ENCODE measurements around the gene CRYGC. TPM values are rescaled to one million over a fixed set of nuclear protein-coding genes. Genes with fewer than 3 reads are reported as not detected.

The CRYGC gene
- total RNA-seq, 1 donor = not detected

- H3K4me3 ChIP-seq (ENCODE audit: insufficient read depth, low read length) = no peak overlapping the region
- H3K4me1 ChIP-seq (ENCODE audit: insufficient read depth, low read length) = no peaks in the 10 kb centered on the region
- H3K27me3 ChIP-seq (ENCODE audit: insufficient read depth, low read length) = no peaks in the 10 kb centered on the region
- H3K36me3 ChIP-seq (ENCODE audit: insufficient read depth, low read length) = no peaks in the 10 kb centered on the region
- no peaks in the 10 kb centered on the region for H3K79me2 ChIP-seq (ENCODE audit: insufficient read depth, low read length)
- no peaks in the 10 kb centered on the region for H3K9me3 ChIP-seq (ENCODE audit: low read depth, low read length)
- H3K4me2 ChIP-seq (ENCODE audit: insufficient read depth, low read length) = no peak overlapping the region
- no peak overlapping the region for H2AFZ ChIP-seq (ENCODE audit: low read length)
- H4K20me1 ChIP-seq (ENCODE audit: insufficient read depth, low read length) = no peaks in the 10 kb centered on the region
- TF ChIP-seq CTCF (IDR thresholded peaks at IDR 0.05; ENCODE audit: extremely low read depth, low read depth, low read length) = no peak
- DNase-seq (ENCODE audit: insufficient read length, low spot score, missing footprints) = no peak
- H3K27ac ChIP-seq (ENCODE audit: low read depth, low read length) = no peak overlapping the region
Observed at GRCh38 chr2:208150094-208150493, 20.5 kb upstream of the CRYGC start.

- H3K4me1 ChIP-seq (ENCODE audit: insufficient read depth, low read length) = no peaks in the 10 kb centered on the region
- H3K4me2 ChIP-seq (ENCODE audit: insufficient read depth, low read length) = no peak overlapping the region
- H3K27me3 ChIP-seq (ENCODE audit: insufficient read depth, low read length) = no peaks in the 10 kb centered on the region
- H3K36me3 ChIP-seq (ENCODE audit: insufficient read depth, low read length) = no peaks in the 10 kb centered on the region
- H3K9me3 ChIP-seq (ENCODE audit: low read depth, low read length) = no peaks in the 10 kb centered on the region
- TF ChIP-seq CTCF (IDR thresholded peaks at IDR 0.05; ENCODE audit: extremely low read depth, low read depth, low read length) = peak; percentile 32
- DNase-seq (ENCODE audit: insufficient read length, low spot score, missing footprints) = no peak
- no peak overlapping the region for H3K4me3 ChIP-seq (ENCODE audit: insufficient read depth, low read length)
- H3K27ac ChIP-seq (ENCODE audit: low read depth, low read length) = no peak overlapping the region
- no peaks in the 10 kb centered on the region for H4K20me1 ChIP-seq (ENCODE audit: insufficient read depth, low read length)
- no peaks in the 10 kb centered on the region for H3K79me2 ChIP-seq (ENCODE audit: insufficient read depth, low read length)
- no peak overlapping the region for H2AFZ ChIP-seq (ENCODE audit: low read length)
Observed at GRCh38 chr2:208148803-208149202, 19.2 kb upstream of the CRYGC start.

- no peaks in the 10 kb centered on the region for H3K79me2 ChIP-seq (ENCODE audit: insufficient read depth, low read length)
- H3K9me3 ChIP-seq (ENCODE audit: low read depth, low read length) = no peaks in the 10 kb centered on the region
- no peaks in the 10 kb centered on the region for H3K4me1 ChIP-seq (ENCODE audit: insufficient read depth, low read length)
- H3K36me3 ChIP-seq (ENCODE audit: insufficient read depth, low read length) = no peaks in the 10 kb centered on the region
- no peak overlapping the region for H3K4me3 ChIP-seq (ENCODE audit: insufficient read depth, low read length)
- no peak for TF ChIP-seq CTCF (IDR thresholded peaks at IDR 0.05; ENCODE audit: extremely low read depth, low read depth, low read length)
- H3K27me3 ChIP-seq (ENCODE audit: insufficient read depth, low read length) = no peaks in the 10 kb centered on the region
- no peak for DNase-seq (ENCODE audit: insufficient read length, low spot score, missing footprints)
- no peak overlapping the region for H3K4me2 ChIP-seq (ENCODE audit: insufficient read depth, low read length)
- no peak overlapping the region for H3K27ac ChIP-seq (ENCODE audit: low read depth, low read length)
- no peaks in the 10 kb centered on the region for H4K20me1 ChIP-seq (ENCODE audit: insufficient read depth, low read length)
- H2AFZ ChIP-seq (ENCODE audit: low read length) = no peak overlapping the region
Observed at GRCh38 chr2:208147759-208148158, 18.1 kb upstream of the CRYGC start.

GRCh38 chr2:208147008-208147407, 17.4 kb upstream of the CRYGC start:
- Histone ChIP-seq H4K20me1 (ENCODE audit: insufficient read depth, low read length) (no peaks in the 10 kb centered on the region), H3K27ac (ENCODE audit: low read depth, low read length) (no peak overlapping the region)

More at GRCh38 chr2:208147008-208147407, 17.4 kb upstream of the CRYGC start:
- H3K4me3 ChIP-seq (ENCODE audit: insufficient read depth, low read length) = no peak overlapping the region
- no peaks in the 10 kb centered on the region for H3K27me3 ChIP-seq (ENCODE audit: insufficient read depth, low read length)
- no peak for TF ChIP-seq CTCF (IDR thresholded peaks at IDR 0.05; ENCODE audit: extremely low read depth, low read depth, low read length)
- DNase-seq (ENCODE audit: insufficient read length, low spot score, missing footprints) = no peak
- no peaks in the 10 kb centered on the region for H3K4me1 ChIP-seq (ENCODE audit: insufficient read depth, low read length)
- no peaks in the 10 kb centered on the region for H3K9me3 ChIP-seq (ENCODE audit: low read depth, low read length)
- no peak overlapping the region for H3K4me2 ChIP-seq (ENCODE audit: insufficient read depth, low read length)
- no peaks in the 10 kb centered on the region for H3K79me2 ChIP-seq (ENCODE audit: insufficient read depth, low read length)
- H3K36me3 ChIP-seq (ENCODE audit: insufficient read depth, low read length) = no peaks in the 10 kb centered on the region
- H2AFZ ChIP-seq (ENCODE audit: low read length) = no peak overlapping the region

Measured in osteoblast (primary cell).